ENCODE measurements around the gene USP3.
"Not testable (repeated sequence)": the region's sequence is repeated elsewhere in the genome, so short reads cannot be mapped to it uniquely, and the experiment has no call there.

USP3 gene

GRCh38 chr15:63532307-63532744 lies 27.9 kb downstream of the USP3 start:
- Histone ChIP-seq H3K9me3 (ENCODE audit: low read length) (no peaks in the 10 kb centered on the region), H3K27me3 (ENCODE audit: insufficient read depth, low read length) (no peaks in the 10 kb centered on the region), H2AFZ (ENCODE audit: low read depth, low read length) (no peak overlapping the region), H3K4me1 (ENCODE audit: insufficient read depth, low read length) (peaks cover 15% of the 10 kb centered on the region), H3K36me3 (ENCODE audit: insufficient read depth, low read length) (peaks cover 7% of the 10 kb centered on the region), H3K4me3 (ENCODE audit: low read length) (no peak overlapping the region)

- H3K4me1 ChIP-seq (ENCODE audit: insufficient read depth, low read length), result peaks cover 15% of the 10 kb centered on the region
- H3K27me3 ChIP-seq (ENCODE audit: insufficient read depth, low read length); H3K9me3 ChIP-seq (ENCODE audit: low read length): not testable (repeated sequence)
These were observed 30.5 kb downstream of the USP3 start for GRCh38 chr15:63534888-63535287.

DNA sequence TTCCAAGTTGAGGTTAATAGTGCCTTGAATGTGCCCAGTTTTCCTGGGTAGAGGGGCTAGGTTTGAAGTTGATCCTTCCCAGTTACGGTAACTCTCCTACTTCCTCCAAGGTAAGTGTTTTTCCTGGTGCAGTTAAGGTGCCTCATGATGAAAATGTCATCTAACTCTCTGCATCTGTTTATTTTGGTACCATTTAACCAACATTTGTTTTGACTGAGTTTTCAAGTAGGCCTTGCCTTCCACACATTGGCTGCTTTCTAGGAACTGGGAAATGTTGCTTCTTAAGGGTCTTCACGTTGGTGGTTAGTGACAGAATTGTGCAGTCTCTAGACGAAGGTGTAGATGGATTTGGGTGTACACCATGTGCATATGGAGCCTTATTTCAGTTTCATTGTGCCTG lies 31.3 kb downstream of the USP3 start:
- Histone ChIP-seq H2AFZ (ENCODE audit: low read depth, low read length) (no peak overlapping the region), H3K36me3 (ENCODE audit: insufficient read depth, low read length) (peaks cover 24% of the 10 kb centered on the region), H3K27me3 (ENCODE audit: insufficient read depth, low read length) (no peaks in the 10 kb centered on the region), H3K4me1 (ENCODE audit: insufficient read depth, low read length) (peaks cover 15% of the 10 kb centered on the region), H3K4me3 (ENCODE audit: low read length) (no peak overlapping the region), H3K9me3 (ENCODE audit: low read length) (no peaks in the 10 kb centered on the region)

More at GRCh38 chr15:63534888-63535287, 30.5 kb downstream of the USP3 start:
- peaks cover 22% of the 10 kb centered on the region for H3K36me3 ChIP-seq (ENCODE audit: insufficient read depth, low read length)
- not testable (repeated sequence) for H2AFZ ChIP-seq (ENCODE audit: low read depth, low read length); H3K4me3 ChIP-seq (ENCODE audit: low read length)

DNA sequence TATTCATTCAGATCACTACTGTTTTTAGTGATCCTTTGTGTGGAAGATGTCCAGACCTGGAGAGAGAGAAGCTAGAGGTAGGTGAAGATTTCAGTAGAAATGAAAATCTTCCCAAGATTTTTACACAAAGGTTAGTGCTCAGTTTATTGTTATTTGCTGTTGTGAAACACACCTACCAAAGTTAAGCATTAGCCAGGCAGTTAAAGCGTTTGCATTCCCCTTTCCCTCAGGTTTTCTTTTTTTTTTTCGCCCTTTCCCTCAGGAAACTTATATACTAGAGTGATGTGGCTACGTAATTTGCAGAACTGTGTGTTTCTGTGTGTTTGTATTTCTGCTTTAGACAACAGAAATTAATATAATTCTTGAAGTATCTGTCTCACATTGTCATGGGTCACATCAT lies 34.5 kb downstream of the USP3 start:
- peaks cover 22% of the 10 kb centered on the region for H3K36me3 ChIP-seq (ENCODE audit: insufficient read depth, low read length)
- no peaks in the 10 kb centered on the region for H3K27me3 ChIP-seq (ENCODE audit: insufficient read depth, low read length)
- no peak overlapping the region for H2AFZ ChIP-seq (ENCODE audit: low read depth, low read length)
- no peak overlapping the region for H3K4me3 ChIP-seq (ENCODE audit: low read length)
- H3K9me3 ChIP-seq (ENCODE audit: low read length), result no peaks in the 10 kb centered on the region
- peaks cover 15% of the 10 kb centered on the region for H3K4me1 ChIP-seq (ENCODE audit: insufficient read depth, low read length)

GRCh38 chr15:63539521-63539920 lies 35.1 kb downstream of the USP3 start:
- no peaks in the 10 kb centered on the region for H3K9me3 ChIP-seq (ENCODE audit: low read length)
- H3K36me3 ChIP-seq (ENCODE audit: insufficient read depth, low read length), result peaks cover 22% of the 10 kb centered on the region
- H3K4me1 ChIP-seq (ENCODE audit: insufficient read depth, low read length), result peaks cover 15% of the 10 kb centered on the region
- no peaks in the 10 kb centered on the region for H3K27me3 ChIP-seq (ENCODE audit: insufficient read depth, low read length)
- no peak overlapping the region for H3K4me3 ChIP-seq (ENCODE audit: low read length)
- no peak overlapping the region for H2AFZ ChIP-seq (ENCODE audit: low read depth, low read length)

GRCh38 chr15:63539998-63540397 lies 35.6 kb downstream of the USP3 start:
- no peak overlapping the region for H3K4me3 ChIP-seq (ENCODE audit: low read length)
- H3K27me3 ChIP-seq (ENCODE audit: insufficient read depth, low read length), result no peaks in the 10 kb centered on the region
- H3K9me3 ChIP-seq (ENCODE audit: low read length), result no peaks in the 10 kb centered on the region
- H2AFZ ChIP-seq (ENCODE audit: low read depth, low read length), result no peak overlapping the region
- H3K36me3 ChIP-seq (ENCODE audit: insufficient read depth, low read length), result peaks cover 22% of the 10 kb centered on the region
- peaks cover 15% of the 10 kb centered on the region for H3K4me1 ChIP-seq (ENCODE audit: insufficient read depth, low read length)

DNA sequence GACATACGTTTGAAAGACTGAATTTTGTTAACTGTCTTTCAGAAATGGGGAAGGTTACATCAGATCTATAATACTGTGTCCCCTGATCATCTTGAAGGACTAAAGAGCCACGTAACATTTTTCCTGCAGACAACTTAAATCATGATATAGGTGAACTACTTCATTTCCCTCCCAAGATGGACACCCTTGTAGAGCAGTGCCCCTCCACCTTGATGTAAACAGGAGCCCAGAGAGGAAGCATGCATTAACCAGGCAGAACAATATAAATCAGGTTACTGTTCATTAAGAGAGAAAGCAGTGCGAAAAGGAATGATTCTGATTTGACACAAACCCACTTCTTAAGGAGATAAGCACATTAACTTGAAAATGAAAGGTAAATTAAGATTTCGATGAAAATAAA lies 36.1 kb downstream of the USP3 start:
- Histone ChIP-seq H3K36me3 (ENCODE audit: insufficient read depth, low read length) (peaks cover 22% of the 10 kb centered on the region), H3K4me1 (ENCODE audit: insufficient read depth, low read length) (peaks cover 15% of the 10 kb centered on the region), H2AFZ (ENCODE audit: low read depth, low read length) (no peak overlapping the region), H3K9me3 (ENCODE audit: low read length) (no peaks in the 10 kb centered on the region), H3K4me3 (ENCODE audit: low read length) (no peak overlapping the region), H3K27me3 (ENCODE audit: insufficient read depth, low read length) (no peaks in the 10 kb centered on the region)

DNA sequence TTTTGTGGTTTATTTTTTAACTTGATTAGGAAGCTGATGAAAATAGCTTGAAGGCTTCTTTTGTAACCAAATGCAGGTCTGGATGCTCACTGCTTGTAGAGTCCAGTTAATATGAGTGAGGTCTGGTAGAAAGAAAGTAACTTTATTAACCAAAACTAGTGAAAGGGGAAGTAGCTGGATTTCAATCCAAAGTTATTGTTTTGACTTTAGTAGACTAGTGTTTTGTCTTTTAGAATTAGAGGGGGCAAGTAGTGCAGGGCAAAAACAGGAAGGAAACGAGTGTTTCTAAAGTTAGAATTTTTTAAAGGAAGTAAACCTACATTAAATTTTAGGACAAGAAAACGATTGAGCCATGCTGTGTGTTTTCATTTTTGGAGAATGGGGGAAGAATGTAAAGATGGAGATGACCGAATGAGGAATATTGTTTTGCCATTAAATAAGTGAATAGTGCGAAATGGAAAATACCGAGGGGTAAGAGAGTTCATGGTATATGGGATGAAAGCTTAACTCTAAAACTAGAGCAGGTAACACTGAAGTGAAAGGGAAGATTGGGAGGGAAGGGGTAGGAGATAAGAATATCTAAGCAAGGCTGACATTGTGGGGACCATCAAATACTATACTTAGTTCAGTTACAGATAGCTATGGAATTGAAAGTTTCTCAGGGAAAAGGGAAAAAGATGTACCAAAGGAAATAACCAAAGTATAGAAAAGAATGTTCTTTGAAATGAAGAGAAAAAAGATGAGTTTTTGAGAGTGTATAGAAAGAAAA lies 40.0 kb downstream of the USP3 start:
- Histone ChIP-seq H3K27me3 (ENCODE audit: insufficient read depth, low read length) (no peaks in the 10 kb centered on the region), H2AFZ (ENCODE audit: low read depth, low read length) (no peak overlapping the region), H3K36me3 (ENCODE audit: insufficient read depth, low read length) (peaks cover 7% of the 10 kb centered on the region), H3K9me3 (ENCODE audit: low read length) (no peaks in the 10 kb centered on the region), H3K4me1 (ENCODE audit: insufficient read depth, low read length) (no peaks in the 10 kb centered on the region), H3K4me3 (ENCODE audit: low read length) (no peak overlapping the region)

DNA sequence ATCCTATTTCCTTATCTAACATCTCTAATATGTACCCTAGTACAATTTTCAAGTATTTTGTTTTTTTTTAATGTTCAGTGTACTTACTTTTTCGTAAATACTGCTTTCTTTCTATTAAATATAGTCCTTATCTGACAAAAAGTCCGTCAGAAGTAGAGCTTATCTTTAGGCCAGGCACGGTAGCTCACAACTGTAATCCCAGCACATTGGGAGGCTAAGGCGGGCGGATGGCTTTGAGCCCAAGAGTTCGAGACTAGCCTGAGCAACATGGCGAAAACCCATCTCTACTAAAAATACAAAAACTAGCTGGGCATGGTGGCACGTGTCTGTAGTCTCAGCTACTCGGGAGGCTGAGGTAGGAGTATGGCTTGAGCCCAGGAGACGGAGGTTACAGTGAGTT lies 41.1 kb downstream of the USP3 start:
- H3K4me1 ChIP-seq (ENCODE audit: insufficient read depth, low read length), result no peaks in the 10 kb centered on the region
- no peak overlapping the region for H3K4me3 ChIP-seq (ENCODE audit: low read length)
- H3K27me3 ChIP-seq (ENCODE audit: insufficient read depth, low read length), result no peaks in the 10 kb centered on the region
- H3K9me3 ChIP-seq (ENCODE audit: low read length), result no peaks in the 10 kb centered on the region
- no peak overlapping the region for H2AFZ ChIP-seq (ENCODE audit: low read depth, low read length)
- peaks cover 4% of the 10 kb centered on the region for H3K36me3 ChIP-seq (ENCODE audit: insufficient read depth, low read length)

GRCh38 chr15:63551400-63551799 lies 47.0 kb downstream of the USP3 start:
- H3K9me3 ChIP-seq (ENCODE audit: low read length), result no peaks in the 10 kb centered on the region
- H3K4me1 ChIP-seq (ENCODE audit: insufficient read depth, low read length), result peaks cover 17% of the 10 kb centered on the region
- no peak overlapping the region for H3K4me3 ChIP-seq (ENCODE audit: low read length)
- H2AFZ ChIP-seq (ENCODE audit: low read depth, low read length), result no peak overlapping the region
- peaks cover 19% of the 10 kb centered on the region for H3K36me3 ChIP-seq (ENCODE audit: insufficient read depth, low read length)
- H3K27me3 ChIP-seq (ENCODE audit: insufficient read depth, low read length), result no peaks in the 10 kb centered on the region

DNA sequence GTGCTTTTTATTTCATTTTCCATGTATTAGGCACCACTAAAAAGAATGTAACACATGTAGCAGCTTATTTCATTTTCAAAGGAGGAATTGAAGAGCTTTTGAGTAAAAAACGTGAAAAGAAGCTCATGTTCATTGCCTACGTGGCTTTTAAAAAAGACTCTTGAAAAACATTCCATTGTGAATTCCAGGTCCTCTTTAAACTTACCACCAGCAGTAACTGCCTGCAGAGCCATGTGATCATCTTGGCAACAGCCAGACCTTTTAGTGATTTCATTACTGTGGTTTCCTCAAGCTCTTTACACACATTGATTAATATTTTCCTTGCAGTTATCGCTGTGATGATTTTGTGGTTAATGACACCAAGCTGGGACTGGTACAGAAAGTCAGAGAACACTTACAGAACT lies 49.0 kb downstream of the USP3 start:
- Histone ChIP-seq H2AFZ (ENCODE audit: low read depth, low read length) (no peak overlapping the region), H3K4me3 (ENCODE audit: low read length) (no peak overlapping the region), H3K4me1 (ENCODE audit: insufficient read depth, low read length) (peaks cover 17% of the 10 kb centered on the region), H3K27me3 (ENCODE audit: insufficient read depth, low read length) (no peaks in the 10 kb centered on the region), H3K9me3 (ENCODE audit: low read length) (peaks cover 3% of the 10 kb centered on the region), H3K36me3 (ENCODE audit: insufficient read depth, low read length) (peaks cover 35% of the 10 kb centered on the region)

GRCh38 chr15:63554337-63554927 lies 50.0 kb downstream of the USP3 start:
- Histone ChIP-seq H3K36me3 (ENCODE audit: insufficient read depth, low read length) (peaks cover 40% of the 10 kb centered on the region), H3K9me3 (ENCODE audit: low read length) (peaks cover 3% of the 10 kb centered on the region), H3K27me3 (ENCODE audit: insufficient read depth, low read length) (no peaks in the 10 kb centered on the region), H3K4me1 (ENCODE audit: insufficient read depth, low read length) (peaks cover 17% of the 10 kb centered on the region), H2AFZ (ENCODE audit: low read depth, low read length) (no peak overlapping the region), H3K4me3 (ENCODE audit: low read length) (no peak overlapping the region)

- H3K36me3 ChIP-seq (ENCODE audit: insufficient read depth, low read length), result peaks cover 49% of the 10 kb centered on the region
- H3K9me3 ChIP-seq (ENCODE audit: low read length), result peaks cover 3% of the 10 kb centered on the region
- no peak overlapping the region for H2AFZ ChIP-seq (ENCODE audit: low read depth, low read length)
- peaks cover 17% of the 10 kb centered on the region for H3K4me1 ChIP-seq (ENCODE audit: insufficient read depth, low read length)
- H3K4me3 ChIP-seq (ENCODE audit: low read length), result no peak overlapping the region
- H3K27me3 ChIP-seq (ENCODE audit: insufficient read depth, low read length), result no peaks in the 10 kb centered on the region
These were observed 51.1 kb downstream of the USP3 start for GRCh38 chr15:63555507-63555906.
